CD4-positive, alpha-beta T cell treated with Interleukin-17A for 1 hour (primary cell): Measurements from ENCODE around the gene TMC4.

Experiments used
- DNase-seq: peaks from one replicate; pipeline ENCODE4 v3.0.0-alpha.2; 2020

Gene TMC4

GRCh38 chr19:54153731-54154326 is 19.1 kb downstream of the TMC4 start:
- no peak for DNase-seq

GRCh38 chr19:54152878-54153524 is 20.0 kb downstream of the TMC4 start:
- no peak for DNase-seq

- DNase-seq, result no peak
Measured at GRCh38 chr19:54152267-54152666, 20.7 kb downstream of the TMC4 start.

- DNase-seq, result no peak
Measured at GRCh38 chr19:54151362-54152035, 21.5 kb downstream of the TMC4 start.

GRCh38 chr19:54149021-54149812 is 23.7 kb downstream of the TMC4 start:
- DNase-seq, result no peak

- DNase-seq, result no peak
Measured at GRCh38 chr19:54148158-54148557, 24.8 kb downstream of the TMC4 start.

GRCh38 chr19:54147676-54148075 is 25.3 kb downstream of the TMC4 start:
- DNase-seq, result no peak

GRCh38 chr19:54145541-54146158 is 27.3 kb downstream of the TMC4 start:
- no peak for DNase-seq

GRCh38 chr19:54142166-54142780 is 30.7 kb downstream of the TMC4 start:
- no peak for DNase-seq

- DNase-seq, result no peak
Measured at GRCh38 chr19:54141356-54141755, 31.6 kb downstream of the TMC4 start.

- no peak for DNase-seq
Measured at GRCh38 chr19:54138489-54139256, 34.3 kb downstream of the TMC4 start.

- DNase-seq, result peak; percentile 52
Measured at GRCh38 chr19:54137699-54138488, 35.1 kb downstream of the TMC4 start, which contains the start of gene CNOT3. Gene CNOT3, plus strand, starts transcription at chr19:54137762. Its CDS starts 5,217 bp downstream, at chr19:54142979.

GRCh38 chr19:54136864-54137698 is 35.9 kb downstream of the TMC4 start:
- peak; percentile 100 for DNase-seq

GRCh38 chr19:54136086-54136863 is 36.7 kb downstream of the TMC4 start:
- DNase-seq, result no peak

GRCh38 chr19:54133957-54134590 is 38.9 kb downstream of the TMC4 start:
- DNase-seq, result no peak

GRCh38 chr19:54133312-54133956 is 39.5 kb downstream of the TMC4 start:
- no peak for DNase-seq

- DNase-seq, result no peak
Measured at GRCh38 chr19:54129617-54129996, 43.4 kb downstream of the TMC4 start.
